GM12891 (cell line): Measurements from ENCODE around the gene LRRC4B.
"Not testable (repeated sequence)": the region's sequence is repeated elsewhere in the genome, so short reads cannot be mapped to it uniquely, and the experiment has no call there.

Experiments
- DNase-seq: peaks from one replicate; pipeline ENCODE4 v3.0.0; 2011; ENCODE audit warnings: low spot score; ENCODE audit not compliant: insufficient read length
- FAIRE-seq: peaks from 2 replicates; lab custom pipeline; 2011; peaks lifted over from hg19 to GRCh38; lab: Jason Lieb, UNC
- PAX5 ChIP-seq: IDR thresholded peaks from 2 replicates; pipeline ENCODE4 v1.6.1; 2011; ENCODE audit warnings: low read length, moderate library complexity, mild to moderate bottlenecking; ENCODE audit not compliant: insufficient read depth, severe bottlenecking
- POLR2A ChIP-seq: IDR thresholded peaks from 2 replicates; pipeline ENCODE4 v1.6.1; 2011; ENCODE audit warnings: low read depth, low read length, control low read depth
- POLR2AphosphoS5 ChIP-seq: IDR thresholded peaks from 2 replicates; pipeline ENCODE4 v1.6.1; 2011; ENCODE audit warnings: low read depth, low read length, control low read depth
- POU2F2 ChIP-seq: IDR thresholded peaks from 2 replicates; pipeline ENCODE4 v1.6.1; 2011; ENCODE audit warnings: low read depth, mild to moderate bottlenecking, control low read depth, low read length, moderate library complexity
- SPI1 ChIP-seq: IDR thresholded peaks from 2 replicates; pipeline ENCODE4 v1.6.1; 2011; ENCODE audit warnings: low read depth, low read length, control low read depth
- TAF1 ChIP-seq: IDR thresholded peaks from 2 replicates; pipeline ENCODE4 v1.6.1; 2011; ENCODE audit warnings: low read depth, low read length, control low read depth

The LRRC4B gene

GRCh38 chr19:50601407-50602088, 33.3 kb upstream of the LRRC4B start:
- FAIRE-seq, result no peak
- no peak for TF ChIP-seq POU2F2
- TF ChIP-seq POLR2AphosphoS5, result no peak
- no peak for TF ChIP-seq PAX5
- no peak for TF ChIP-seq SPI1
- TF ChIP-seq POLR2A, result no peak
- no peak for TF ChIP-seq TAF1
- DNase-seq, result no peak

GRCh38 chr19:50599427-50599826, 31.2 kb upstream of the LRRC4B start:
- FAIRE-seq (no peak), DNase-seq (no peak)
- TF ChIP-seq POLR2AphosphoS5 (no peak), PAX5 (no peak), POLR2A (no peak), SPI1 (no peak), TAF1 (no peak), POU2F2 (no peak)

- FAIRE-seq (no peak), DNase-seq (no peak)
- TF ChIP-seq POLR2AphosphoS5 (no peak), POU2F2 (no peak), POLR2A (no peak), PAX5 (no peak), TAF1 (no peak)
Measured at GRCh38 chr19:50590191-50590590, 22.0 kb upstream of the LRRC4B start.

- FAIRE-seq, result not testable (repeated sequence)
Measured at GRCh38 chr19:50581795-50582660, 13.8 kb upstream of the LRRC4B start.

GRCh38 chr19:50580970-50581634, 12.9 kb upstream of the LRRC4B start:
- TF ChIP-seq POLR2AphosphoS5, result no peak
- TF ChIP-seq POU2F2, result no peak
- TF ChIP-seq PAX5, result no peak
- no peak for TF ChIP-seq POLR2A
- TF ChIP-seq TAF1, result no peak
- TF ChIP-seq SPI1, result no peak
- no peak for FAIRE-seq
- DNase-seq, result no peak

More at GRCh38 chr19:50581795-50582660, 13.8 kb upstream of the LRRC4B start:
- not testable (repeated sequence) for DNase-seq

- FAIRE-seq (no peak), DNase-seq (no peak)
- no peak for TF ChIP-seq POU2F2
- no peak for TF ChIP-seq SPI1
- no peak for TF ChIP-seq TAF1
- TF ChIP-seq POLR2A, result no peak
- no peak for TF ChIP-seq PAX5
- TF ChIP-seq POLR2AphosphoS5, result no peak
Measured at GRCh38 chr19:50580240-50580639, 12.0 kb upstream of the LRRC4B start.

- FAIRE-seq, DNase-seq: not testable (repeated sequence)
Measured at GRCh38 chr19:50576769-50577168, 8.5 kb upstream of the LRRC4B start.

GRCh38 chr19:50573741-50574461, 5.7 kb upstream of the LRRC4B start:
- TF ChIP-seq SPI1, result no peak
- no peak for TF ChIP-seq POU2F2
- TF ChIP-seq PAX5, result no peak
- TF ChIP-seq TAF1, result no peak
- no peak for TF ChIP-seq POLR2AphosphoS5
- TF ChIP-seq POLR2A, result no peak
- DNase-seq, result no peak
- no peak for FAIRE-seq

GRCh38 chr19:50570997-50571396, 2.8 kb upstream of the LRRC4B start:
- TF ChIP-seq PAX5 (no peak), POLR2A (no peak)
- no peak for FAIRE-seq
- DNase-seq, result no peak
